Measurements from ENCODE around the gene STOML2. TPM values are rescaled to one million over a fixed set of nuclear protein-coding genes. Genes with fewer than 3 reads are reported as not detected.
A peak's percentile ranks its signal among the peaks of the same experiment; 100 is the strongest.
"Not testable (repeated sequence)": the region's sequence is repeated elsewhere in the genome, so short reads cannot be mapped to it uniquely, and the experiment has no call there.

STOML2 gene
- 100 to 1,000 TPM; 117 to 168 (median 158) TPM for total RNA-seq

- ATAC-seq (peak; percentile 99), DNase-seq (peak; percentile 95)
- in situ Hi-C loops (cut with MboI; ENCODE audit: low sequenced_read_pairs in 4 of 4): loop anchor here in 1 of 4 donors (25.0 kb wide), 1 partner anchor 459 kb away; a partner anchor contains a TSS
- Histone ChIP-seq H3K27ac (peak within 1 kb of the TSS; percentile 85 to 97 (median 94)), H3K4me3 (peak within 1 kb of the TSS; percentile 74 to 92 (median 79)), H3K9me3 (no peaks in the 10 kb centered on the region), H3K36me3 (peaks cover 0 to 65% of the 10 kb centered on the region in 2 donors), H3K4me1 (peaks cover 15 to 22% of the 10 kb centered on the region in 2 donors), H3K27me3 (no peaks in the 10 kb centered on the region)
- intact Hi-C loops (cut with DNase I; ENCODE audit: low total_unique reads): loop anchor here (2.0 kb wide), 1 partner anchor 30 kb away; the partner anchor contains the start of gene VCP
- TF ChIP-seq POLR2A (IDR thresholded peaks at IDR 0.05) (peak; percentile 52 to 72), CTCF (IDR thresholded peaks at IDR 0.05 in 4 of 5, conservative IDR thresholded peaks at IDR 0.05 in 1 of 5) (no peak)
Measured at GRCh38 chr9:35102769-35103659, at the start of gene STOML2. STOML2 (minus strand) TSS chr9:35103131; CDS start chr9:35103094, 37 bp downstream.

GRCh38 chr9:35147941-35148563, 45.1 kb upstream of the STOML2 start:
- H3K27ac ChIP-seq; ATAC-seq; H3K4me3 ChIP-seq; H3K9me3 ChIP-seq; H3K36me3 ChIP-seq; DNase-seq; H3K27me3 ChIP-seq; intact Hi-C loops (cut with DNase I; ENCODE audit: low total_unique reads); H3K4me1 ChIP-seq: not testable (repeated sequence)
- in situ Hi-C loops (cut with MboI; ENCODE audit: low sequenced_read_pairs in 4 of 4): loop anchor here in 1 of 4 donors (25.0 kb wide), 1 partner anchor 289 kb away; no protein-coding TSS in a partner anchor

GRCh38 chr9:35142037-35142436, 39.1 kb upstream of the STOML2 start:
- Histone ChIP-seq H3K4me1 (no peaks in the 10 kb centered on the region), H3K27ac (no peak overlapping the region), H3K27me3 (no peaks in the 10 kb centered on the region), H3K4me3 (no peak overlapping the region), H3K36me3 (no peaks in the 10 kb centered on the region), H3K9me3 (no peaks in the 10 kb centered on the region)
- in situ Hi-C loops (cut with MboI; ENCODE audit: low sequenced_read_pairs in 4 of 4) (loop anchor here in 1 of 4 donors (25.0 kb wide), 1 partner anchor 295 kb away; no protein-coding TSS in a partner anchor), intact Hi-C loops (cut with DNase I; ENCODE audit: low total_unique reads) (no loop called here)
- no peak for DNase-seq
- TF ChIP-seq CTCF (IDR thresholded peaks at IDR 0.05 in 4 of 5, conservative IDR thresholded peaks at IDR 0.05 in 1 of 5): no peak
- TF ChIP-seq POLR2A (IDR thresholded peaks at IDR 0.05): no peak
- ATAC-seq: no peak

GRCh38 chr9:35140093-35140492, 37.2 kb upstream of the STOML2 start:
- no peaks in the 10 kb centered on the region for H3K4me1 ChIP-seq
- intact Hi-C loops (cut with DNase I; ENCODE audit: low total_unique reads): no loop called here
- in situ Hi-C loops (cut with MboI; ENCODE audit: low sequenced_read_pairs in 4 of 4): loop anchor here in 1 of 4 donors (25.0 kb wide), 1 partner anchor 297 kb away; no protein-coding TSS in a partner anchor

More at GRCh38 chr9:35140093-35140492, 37.2 kb upstream of the STOML2 start:
- Histone ChIP-seq H3K9me3 (no peaks in the 10 kb centered on the region), H3K27me3 (no peaks in the 10 kb centered on the region), H3K36me3 (no peaks in the 10 kb centered on the region), H3K27ac (no peak overlapping the region), H3K4me3 (no peak overlapping the region)
- DNase-seq (no peak), ATAC-seq (no peak)
- TF ChIP-seq CTCF (IDR thresholded peaks at IDR 0.05 in 4 of 5, conservative IDR thresholded peaks at IDR 0.05 in 1 of 5) (no peak), POLR2A (IDR thresholded peaks at IDR 0.05) (no peak)

Measured in gastrocnemius medialis (tissue), 4 donors.